ENCODE measurements around the gene DIAPH1.

- TF ChIP-seq CTCF (conservative IDR thresholded peaks at IDR 0.05) (no peak), EZH2 (IDR thresholded peaks at IDR 0.05; ENCODE audit: low read depth) (no peak)
These were observed 14.7 kb downstream of the DIAPH1 start for GRCh38 chr5:141603923-141604717.

Measured in PC-9 (cell line).